HG03280 (cell line): ENCODE data around the gene KCNJ1.
A peak's percentile ranks its signal among the peaks of the same experiment; 100 is the strongest.

Experiments used
- ATAC-seq: cut with Tn5 transposase; IDR thresholded peaks from one replicate; pipeline ENCODE4 v1.9.1; 2021; ENCODE audit warnings: mild to moderate bottlenecking, moderate library complexity; ENCODE audit not compliant: unreplicated experiment

KCNJ1 gene

GRCh38 chr11:128882451-128882850, 15.4 kb upstream of the KCNJ1 start:
- ATAC-seq = no peak

- no peak for ATAC-seq
These were observed 14.1 kb upstream of the KCNJ1 start for GRCh38 chr11:128881221-128881620.

GRCh38 chr11:128879817-128880216, 12.7 kb upstream of the KCNJ1 start:
- ATAC-seq = no peak

- no peak for ATAC-seq
These were observed 11.4 kb upstream of the KCNJ1 start for GRCh38 chr11:128878455-128878854.

- ATAC-seq = no peak
These were observed 10.6 kb upstream of the KCNJ1 start for GRCh38 chr11:128877726-128878125.

- no peak for ATAC-seq
These were observed 9.1 kb upstream of the KCNJ1 start for GRCh38 chr11:128876133-128876650.

- ATAC-seq = no peak
These were observed 7.3 kb upstream of the KCNJ1 start for GRCh38 chr11:128874427-128874826.

GRCh38 chr11:128872594-128872993, 5.5 kb upstream of the KCNJ1 start:
- ATAC-seq = no peak

GRCh38 chr11:128872094-128872493, 5.0 kb upstream of the KCNJ1 start:
- ATAC-seq = no peak

- no peak for ATAC-seq
These were observed 4.1 kb upstream of the KCNJ1 start for GRCh38 chr11:128871168-128871610.

- ATAC-seq = no peak
These were observed 2.0 kb upstream of the KCNJ1 start for GRCh38 chr11:128868841-128869671.

GRCh38 chr11:128865490-128865889, 1.6 kb downstream of the KCNJ1 start:
- ATAC-seq = no peak

- no peak for ATAC-seq
These were observed 4.0 kb downstream of the KCNJ1 start for GRCh38 chr11:128862908-128863660.

- no peak for ATAC-seq
These were observed 4.7 kb downstream of the KCNJ1 start for GRCh38 chr11:128862406-128862805.

GRCh38 chr11:128860571-128861361, 6.3 kb downstream of the KCNJ1 start:
- ATAC-seq = no peak

GRCh38 chr11:128859563-128860441, 7.3 kb downstream of the KCNJ1 start:
- peak; percentile 94 for ATAC-seq

- ATAC-seq = no peak
These were observed 9.8 kb downstream of the KCNJ1 start for GRCh38 chr11:128857341-128857740.

GRCh38 chr11:128856241-128856640, 10.9 kb downstream of the KCNJ1 start:
- ATAC-seq = no peak

- no peak for ATAC-seq
These were observed 12.3 kb downstream of the KCNJ1 start for GRCh38 chr11:128854841-128855240.

GRCh38 chr11:128853559-128853958, 13.5 kb downstream of the KCNJ1 start:
- ATAC-seq = no peak
